Uterus (tissue), 2 donors: ENCODE data around the gene SPATA9.

Experiments
- CTCF ChIP-seq, 4 experiments: fragments of 200-600 bp in 2 of 4; fragments of 450-650 bp in 2 of 4; sonication (generic) in 2 of 4; IDR thresholded peaks; one replicate each; pipeline ENCODE4 v1.5.1; 2016 to 2019; ENCODE audit warnings: antibody characterized with exemption in 4 of 4, mild to moderate bottlenecking in 2 of 4, moderate library complexity in 1 of 4
- POLR2A ChIP-seq, 2 donors: fragments of 450-650 bp; IDR thresholded peaks; one replicate each; pipeline ENCODE4 v1.6.1; 2016; ENCODE audit warnings: antibody characterized with exemption in 2 of 2, mild to moderate bottlenecking in 1 of 2, moderate library complexity in 1 of 2

DNA sequence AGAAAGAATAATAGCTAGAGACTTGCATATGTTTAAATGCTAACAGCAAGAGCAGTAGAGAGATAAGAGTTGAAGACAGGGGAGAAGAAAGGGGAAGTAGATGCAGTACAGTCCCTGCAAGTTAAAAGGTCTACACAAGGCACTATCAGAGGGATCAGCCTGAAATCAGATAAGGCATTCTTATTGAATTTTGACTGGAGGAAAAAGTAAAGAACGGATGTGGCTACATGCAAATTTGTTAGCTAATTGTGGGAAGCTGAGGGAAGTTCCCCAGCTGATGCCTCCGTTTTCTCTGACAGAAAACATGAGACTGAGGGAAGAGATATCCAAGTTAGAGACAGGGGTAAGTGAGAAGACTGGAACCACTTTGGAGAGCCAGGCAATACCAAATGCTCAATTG is 35.4 kb upstream of the SPATA9 start:
- TF ChIP-seq POLR2A (IDR thresholded peaks at IDR 0.05) (no peak), CTCF (IDR thresholded peaks at IDR 0.05) (no peak)
